ENCODE measurements around the gene FSD1.

GRCh38 chr19:4369888-4370260, 65.5 kb downstream of the FSD1 start:
- TF ChIP-seq CTCF (conservative IDR thresholded peaks at IDR 0.05; ENCODE audit: low read length) (peak; percentile 80), EZH2phosphoT487 (IDR thresholded peaks at IDR 0.05; ENCODE audit: borderline replicate concordance, low read depth, low read length) (no peak)

All from OCI-LY7 (cell line).